Measurements from ENCODE around the gene GOLGA8K.
"Not testable (repeated sequence)": the region's sequence is repeated elsewhere in the genome, so short reads cannot be mapped to it uniquely, and the experiment has no call there.

GOLGA8K gene

GRCh38 chr15:32403192-32403591, at the start of gene GOLGA8K:
Gene GOLGA8K, minus strand, starts transcription at chr15:32403292. Its CDS starts 98 bp downstream, at chr15:32403194.
- DNase-seq = not testable (repeated sequence)

- not testable (repeated sequence) for DNase-seq
These were observed 37.4 kb upstream of the GOLGA8K start for GRCh38 chr15:32440445-32440977.

GRCh38 chr15:32434102-32434963, 31.2 kb upstream of the GOLGA8K start:
- not testable (repeated sequence) for DNase-seq

- DNase-seq = not testable (repeated sequence)
These were observed 24.5 kb upstream of the GOLGA8K start for GRCh38 chr15:32427635-32428034.

- DNase-seq = not testable (repeated sequence)
These were observed 23.4 kb upstream of the GOLGA8K start for GRCh38 chr15:32426511-32426910.

GRCh38 chr15:32407903-32408302, 4.8 kb upstream of the GOLGA8K start:
- DNase-seq = not testable (repeated sequence)

- DNase-seq = not testable (repeated sequence)
These were observed 6.6 kb downstream of the GOLGA8K start for GRCh38 chr15:32396522-32396921.

- DNase-seq = not testable (repeated sequence)
These were observed 8.3 kb downstream of the GOLGA8K start for GRCh38 chr15:32394745-32395144.

GRCh38 chr15:32388050-32388648, 14.9 kb downstream of the GOLGA8K start:
- DNase-seq = not testable (repeated sequence)

- DNase-seq = not testable (repeated sequence)
These were observed 17.1 kb downstream of the GOLGA8K start for GRCh38 chr15:32385823-32386495.

GRCh38 chr15:32374185-32374584, 28.9 kb downstream of the GOLGA8K start:
- DNase-seq = not testable (repeated sequence)

- not testable (repeated sequence) for DNase-seq
These were observed 29.4 kb downstream of the GOLGA8K start for GRCh38 chr15:32373707-32374106.

GRCh38 chr15:32372075-32372474, 31.0 kb downstream of the GOLGA8K start:
- DNase-seq = not testable (repeated sequence)

GRCh38 chr15:32370526-32370925, 32.6 kb downstream of the GOLGA8K start:
- not testable (repeated sequence) for DNase-seq

- not testable (repeated sequence) for DNase-seq
These were observed 33.0 kb downstream of the GOLGA8K start for GRCh38 chr15:32370064-32370463.

GRCh38 chr15:32366492-32366891, 36.6 kb downstream of the GOLGA8K start:
- not testable (repeated sequence) for DNase-seq

- not testable (repeated sequence) for DNase-seq
These were observed 37.1 kb downstream of the GOLGA8K start for GRCh38 chr15:32365955-32366354.

GRCh38 chr15:32364944-32365343, 38.1 kb downstream of the GOLGA8K start:
- not testable (repeated sequence) for DNase-seq

- not testable (repeated sequence) for DNase-seq
These were observed 39.6 kb downstream of the GOLGA8K start for GRCh38 chr15:32363449-32363848.

- not testable (repeated sequence) for DNase-seq
These were observed 41.4 kb downstream of the GOLGA8K start for GRCh38 chr15:32361662-32362061.

- DNase-seq = not testable (repeated sequence)
These were observed 44.6 kb downstream of the GOLGA8K start for GRCh38 chr15:32358462-32358861.

- not testable (repeated sequence) for DNase-seq
These were observed 46.2 kb downstream of the GOLGA8K start for GRCh38 chr15:32356909-32357308.

- not testable (repeated sequence) for DNase-seq
These were observed 50.3 kb downstream of the GOLGA8K start for GRCh38 chr15:32352748-32353147.

Measured in activated CD4-positive, CD25-positive, alpha-beta regulatory T cell (primary cell).